ENCODE data around the gene SMPX.

GRCh38 chrX:21766101-21766500, 8.2 kb upstream of the SMPX start:
- TF ChIP-seq CTCF (conservative IDR thresholded peaks at IDR 0.05; ENCODE audit: low read length): no peak
- no peak for TF ChIP-seq EZH2phosphoT487 (IDR thresholded peaks at IDR 0.05; ENCODE audit: borderline replicate concordance, low read depth, low read length)
